ENCODE results near the gene ARHGEF12. TPM values are rescaled to one million over a fixed set of nuclear protein-coding genes. Genes with fewer than 3 reads are reported as not detected.

The ARHGEF12 gene
- total RNA-seq, 4 donors from 2014 or later, result 64.4 to 108 (median 88.3) TPM

DNA sequence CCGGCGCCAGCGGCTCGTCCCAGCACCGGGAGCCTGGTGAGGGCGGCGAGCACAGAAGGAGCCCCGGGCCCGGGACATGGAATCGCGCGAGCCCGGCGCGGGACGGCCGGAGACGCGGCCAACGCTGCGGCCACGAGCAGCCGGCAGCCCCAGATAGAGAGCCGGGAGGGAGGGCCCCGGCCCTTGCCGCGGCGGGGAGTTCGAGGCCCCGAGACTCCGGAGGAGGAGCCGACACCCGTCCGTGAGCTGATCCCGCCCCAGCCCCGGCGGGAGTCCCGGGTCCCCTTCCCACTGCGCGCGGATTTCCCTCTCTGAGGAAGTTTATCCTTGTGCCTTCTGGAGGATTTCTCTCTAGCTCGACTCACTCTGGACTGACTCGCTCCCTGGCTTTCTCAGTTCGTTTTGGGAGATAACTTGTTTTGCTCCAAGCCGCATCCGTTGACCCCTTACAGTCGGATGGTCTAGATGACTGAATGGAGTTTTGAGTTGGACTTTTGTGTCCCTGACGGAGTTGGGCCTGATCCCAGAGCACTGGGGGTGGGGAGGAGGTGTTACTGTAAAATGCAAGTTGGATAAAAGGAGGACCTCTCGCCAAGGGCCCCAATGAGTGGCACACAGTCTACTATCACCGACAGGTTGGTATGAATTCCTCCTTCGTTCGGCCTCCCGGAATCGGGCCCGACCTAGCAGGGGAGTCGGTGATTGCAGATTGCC is 585 bp downstream of the ARHGEF12 start:
- TF ChIP-seq, protein P1, sequence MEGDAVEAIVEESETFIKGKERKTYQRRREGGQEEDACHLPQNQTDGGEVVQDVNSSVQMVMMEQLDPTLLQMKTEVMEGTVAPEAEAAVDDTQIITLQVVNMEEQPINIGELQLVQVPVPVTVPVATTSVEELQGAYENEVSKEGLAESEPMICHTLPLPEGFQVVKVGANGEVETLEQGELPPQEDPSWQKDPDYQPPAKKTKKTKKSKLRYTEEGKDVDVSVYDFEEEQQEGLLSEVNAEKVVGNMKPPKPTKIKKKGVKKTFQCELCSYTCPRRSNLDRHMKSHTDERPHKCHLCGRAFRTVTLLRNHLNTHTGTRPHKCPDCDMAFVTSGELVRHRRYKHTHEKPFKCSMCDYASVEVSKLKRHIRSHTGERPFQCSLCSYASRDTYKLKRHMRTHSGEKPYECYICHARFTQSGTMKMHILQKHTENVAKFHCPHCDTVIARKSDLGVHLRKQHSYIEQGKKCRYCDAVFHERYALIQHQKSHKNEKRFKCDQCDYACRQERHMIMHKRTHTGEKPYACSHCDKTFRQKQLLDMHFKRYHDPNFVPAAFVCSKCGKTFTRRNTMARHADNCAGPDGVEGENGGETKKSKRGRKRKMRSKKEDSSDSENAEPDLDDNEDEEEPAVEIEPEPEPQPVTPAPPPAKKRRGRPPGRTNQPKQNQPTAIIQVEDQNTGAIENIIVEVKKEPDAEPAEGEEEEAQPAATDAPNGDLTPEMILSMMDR (IDR thresholded peaks at IDR 0.05; ENCODE audit: low read depth), result no peak

DNA sequence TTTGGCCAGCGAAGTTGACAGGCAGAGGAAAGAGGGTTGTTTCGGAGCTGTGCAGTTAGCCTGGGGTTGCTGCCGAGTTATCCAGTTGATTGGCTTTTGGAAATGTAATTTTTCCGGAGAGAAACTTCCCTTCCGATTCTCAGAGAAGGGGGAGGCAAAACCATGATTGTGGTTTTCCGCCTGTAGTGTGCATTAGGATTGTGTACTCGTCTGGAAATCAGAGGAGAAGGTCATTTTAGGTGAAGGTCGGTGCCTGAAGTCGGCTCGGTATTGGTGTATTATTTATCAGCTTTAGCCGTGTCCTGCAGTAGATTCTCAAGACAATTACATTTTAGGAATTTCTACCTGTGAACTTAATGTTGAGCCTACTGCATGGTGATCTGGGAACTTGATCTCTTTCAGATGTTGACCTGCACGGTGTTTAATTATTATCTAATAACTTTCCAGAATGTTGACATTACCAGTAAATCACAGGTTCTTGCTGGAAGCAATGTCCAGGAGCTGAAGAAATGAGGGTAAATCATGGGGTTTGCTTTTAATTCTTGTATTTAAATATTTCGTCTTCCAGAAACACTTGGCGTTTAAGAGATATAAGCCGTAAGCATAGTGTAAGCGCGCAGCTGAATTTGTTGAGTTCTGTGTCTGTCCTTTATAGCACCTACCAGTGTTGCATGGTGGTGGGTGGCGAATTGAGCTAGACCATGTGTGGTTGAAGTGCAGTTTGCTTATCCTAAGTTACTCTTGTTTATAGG is 1.3 kb downstream of the ARHGEF12 start:
- TF ChIP-seq, protein P1 (IDR thresholded peaks at IDR 0.05; ENCODE audit: low read depth), result no peak

DNA sequence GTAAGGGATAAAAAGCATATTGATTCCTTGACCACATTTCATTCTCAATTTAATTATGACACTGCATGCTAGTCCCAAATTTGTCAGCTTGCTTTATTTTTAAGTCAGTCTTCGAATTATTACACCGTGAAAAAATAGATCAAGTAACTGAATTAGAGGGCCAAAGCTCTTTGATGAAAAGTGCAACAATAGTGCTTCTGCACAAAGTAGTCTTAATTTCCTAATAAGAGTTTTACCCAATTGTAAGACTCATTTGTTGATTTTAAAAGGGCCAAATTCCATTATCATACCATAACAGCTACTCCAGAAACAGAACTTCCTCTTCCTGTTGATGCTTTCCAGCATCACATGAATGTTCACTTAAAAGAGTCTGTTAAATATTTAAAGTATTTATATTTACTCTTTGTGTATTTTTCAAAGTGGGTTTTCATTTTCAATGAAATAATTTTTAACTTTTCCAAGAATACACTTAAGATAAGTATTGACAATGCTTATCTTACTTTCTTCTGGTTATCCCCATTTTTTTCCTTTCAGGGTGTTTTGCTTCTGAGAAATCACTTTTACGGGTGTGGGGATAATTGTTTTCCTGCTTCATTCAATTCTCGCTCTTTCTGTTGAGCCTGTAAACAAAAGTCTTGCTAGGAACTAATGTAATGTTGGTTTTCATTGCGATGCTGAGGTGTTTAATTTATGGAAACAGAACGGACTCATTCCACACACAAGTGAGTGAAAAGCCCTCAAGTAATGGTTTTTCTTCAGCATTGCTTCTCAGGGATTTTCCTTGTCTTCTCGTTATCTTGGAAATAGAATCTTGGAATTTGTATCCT is 2.1 kb downstream of the ARHGEF12 start:
- TF ChIP-seq, protein P1 (IDR thresholded peaks at IDR 0.05; ENCODE audit: low read depth), result no peak

DNA sequence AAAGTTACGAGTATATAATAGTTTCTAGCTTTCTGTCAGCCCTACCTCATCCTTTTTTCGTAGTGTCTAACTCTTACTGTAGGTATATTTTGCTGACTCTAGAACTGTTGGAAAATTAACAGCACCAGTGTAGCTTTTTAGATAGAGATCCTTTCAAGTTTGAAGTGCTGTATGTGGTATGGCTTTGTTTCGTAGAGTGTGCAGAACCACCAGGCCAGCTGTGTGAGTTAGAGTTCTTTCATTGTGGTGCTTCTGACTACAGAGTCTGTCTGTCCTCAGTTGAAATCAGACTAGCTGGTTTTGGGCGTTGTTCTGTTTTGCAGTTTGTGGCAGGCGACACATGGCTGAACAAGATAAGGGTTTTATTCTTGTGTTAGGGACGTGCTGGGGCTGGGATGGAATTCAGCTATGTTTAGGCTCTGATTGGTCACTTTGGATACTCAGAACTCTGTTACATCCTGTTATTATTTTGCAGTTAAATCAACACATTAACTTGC is 3.2 kb downstream of the ARHGEF12 start:
- TF ChIP-seq, protein P1 (IDR thresholded peaks at IDR 0.05; ENCODE audit: low read depth), result no peak

DNA sequence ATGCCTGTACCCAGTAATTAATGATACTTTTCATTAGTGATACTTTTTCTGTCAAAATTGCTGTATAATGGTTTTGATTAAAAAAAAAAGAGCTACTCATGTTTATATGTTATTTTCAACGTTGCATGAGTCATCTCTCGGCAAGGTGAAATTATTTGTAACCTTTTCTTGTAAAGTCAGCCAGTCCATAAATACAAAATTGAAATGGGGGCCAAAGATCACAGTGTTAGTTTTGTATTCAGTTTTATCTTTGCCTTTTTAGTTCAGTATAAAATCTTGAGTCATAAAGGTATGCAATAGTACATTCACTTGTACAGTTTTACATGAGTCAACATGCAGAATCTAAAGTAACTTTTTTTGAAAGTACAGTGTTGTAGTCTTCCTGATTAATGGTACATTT is 4.3 kb downstream of the ARHGEF12 start:
- TF ChIP-seq, protein P1 (IDR thresholded peaks at IDR 0.05; ENCODE audit: low read depth), result no peak

DNA sequence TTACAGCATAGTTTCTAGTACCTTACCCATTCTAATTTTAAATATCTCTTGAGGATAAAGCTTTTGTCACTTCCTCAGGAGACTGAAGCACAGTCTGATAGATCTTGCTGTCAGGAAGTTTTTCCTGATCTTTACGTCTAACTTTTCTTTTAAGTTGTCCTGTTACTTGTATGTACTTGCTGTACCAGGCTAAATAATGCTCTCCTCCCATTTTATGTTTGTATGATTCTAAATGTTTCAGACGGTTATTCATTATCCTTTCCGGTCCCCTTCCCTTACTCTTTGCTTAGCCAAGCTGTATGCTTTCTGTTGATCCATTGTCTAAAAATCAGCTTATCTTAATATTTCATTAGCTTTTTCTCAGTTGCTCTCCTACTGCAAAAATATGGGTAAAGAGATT is 6.0 kb downstream of the ARHGEF12 start:
- TF ChIP-seq, protein P1 (IDR thresholded peaks at IDR 0.05; ENCODE audit: low read depth), result no peak

Data from subcutaneous adipose tissue (tissue), 4 donors.